ENCODE data around the gene DOCK3. TPM values are rescaled to one million over a fixed set of nuclear protein-coding genes. Genes with fewer than 3 reads are reported as not detected.

DOCK3 gene
- total RNA-seq, 2 experiments from 2014 or later = 2.5 to 2.6 TPM

GRCh38 chr3:51400166-51400565 lies 725.4 kb downstream of the DOCK3 start:
- POLR2A ChIA-PET = no interaction called here
- H3K27ac Mint-ChIP-seq = peak overlapping the region; percentile 10

DNA sequence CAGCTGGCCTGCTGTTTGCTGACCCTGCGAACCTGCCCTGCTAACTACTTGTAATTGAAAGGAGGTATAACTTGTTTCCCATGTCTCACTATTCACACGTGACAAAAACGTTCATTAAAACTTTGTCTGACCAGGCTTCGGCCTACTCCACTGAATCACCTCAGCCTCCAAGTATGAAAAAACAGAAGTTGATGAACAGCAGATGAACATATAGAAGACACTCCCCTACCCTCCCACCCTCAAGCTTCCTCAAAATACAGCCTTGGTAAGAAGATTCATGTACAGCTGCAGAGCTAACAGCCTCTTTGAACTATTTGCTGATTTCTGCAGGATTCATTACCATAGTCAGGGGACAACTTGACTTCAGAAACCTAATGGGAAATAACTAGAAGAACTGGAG lies 727.0 kb downstream of the DOCK3 start:
- ChIA-PET POLR2A (no interaction called here), CTCF (no interaction called here)
- Mint-ChIP-seq H3K4me3 (no peak overlapping the region), H3K27me3 (no peaks in the 10 kb centered on the region), H3K27ac (peak overlapping the region; percentile 8), H3K4me1 (peaks cover 19% of the 10 kb centered on the region), H3K9me3 (ENCODE audit: low read depth) (no peaks in the 10 kb centered on the region), H3K36me3 (ENCODE audit: low read depth) (peaks cover 24% of the 10 kb centered on the region)
- ATAC-seq (no peak), DNase-seq (no peak)
- intact Hi-C loops (cut with DNase I, micrococcal nuclease) = no loop called here

More at GRCh38 chr3:51400166-51400565, 725.4 kb downstream of the DOCK3 start:
- Mint-ChIP-seq H3K27me3 (no peaks in the 10 kb centered on the region), H3K4me1 (peaks cover 26% of the 10 kb centered on the region), H3K9me3 (ENCODE audit: low read depth) (no peaks in the 10 kb centered on the region), H3K36me3 (ENCODE audit: low read depth) (peaks cover 27% of the 10 kb centered on the region), H3K4me3 (no peak overlapping the region)
- intact Hi-C loops (cut with DNase I, micrococcal nuclease) = no loop called here
- CTCF ChIA-PET = interaction anchor here (0.5 to 0.6 kb wide), 2 partner anchors 13 to 29 kb away, joined by 3 read pairs; no protein-coding TSS in a partner anchor
- DNase-seq = no peak
- no peak for ATAC-seq

DNA sequence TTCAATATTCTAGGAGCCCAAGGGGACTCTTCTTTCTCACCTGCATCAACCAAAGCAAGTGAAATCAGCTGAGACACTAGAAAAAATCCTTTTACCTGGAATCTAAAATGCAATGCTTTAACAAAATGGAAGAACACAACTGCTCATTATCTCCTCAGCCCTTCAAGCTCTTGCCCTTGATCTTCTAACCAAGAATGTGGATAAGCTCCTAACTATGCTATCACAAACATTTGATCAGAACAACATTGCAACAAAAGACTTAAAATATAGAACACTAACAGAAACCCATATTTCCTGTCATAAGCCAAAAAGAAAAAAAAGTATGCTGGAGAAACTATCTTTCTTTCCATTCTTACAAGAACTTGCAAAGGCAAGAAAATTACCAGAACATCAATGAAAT lies 728.9 kb downstream of the DOCK3 start:
- peak overlapping the region; percentile 61 for H3K27ac Mint-ChIP-seq
- intact Hi-C loops (cut with DNase I, micrococcal nuclease) = no loop called here

GRCh38 chr3:51408021-51408420 lies 733.3 kb downstream of the DOCK3 start:
- Mint-ChIP-seq H3K27ac (no peak overlapping the region), H3K9me3 (ENCODE audit: low read depth) (no peaks in the 10 kb centered on the region), H3K27me3 (no peaks in the 10 kb centered on the region), H3K4me1 (peaks cover 27% of the 10 kb centered on the region), H3K4me3 (no peak overlapping the region), H3K36me3 (ENCODE audit: low read depth) (peaks cover 44% of the 10 kb centered on the region)
- ChIA-PET CTCF (interaction anchor here (0.6 to 2.6 kb wide), 5 partner anchors 14 to 263 kb away, joined by 3 to 8 read pairs (median 5); no protein-coding TSS in a partner anchor), POLR2A (no interaction called here)
- no peak for DNase-seq
- intact Hi-C loops (cut with DNase I, micrococcal nuclease) = no loop called here
- ATAC-seq = no peak

More for the DNA sequence above, 728.9 kb downstream of the DOCK3 start:
- POLR2A ChIA-PET = no interaction called here
- Mint-ChIP-seq H3K36me3 (ENCODE audit: low read depth) (peaks cover 31% of the 10 kb centered on the region), H3K27me3 (no peaks in the 10 kb centered on the region), H3K4me3 (no peak overlapping the region), H3K9me3 (ENCODE audit: low read depth) (no peaks in the 10 kb centered on the region), H3K4me1 (peaks cover 23% of the 10 kb centered on the region)
- CTCF ChIA-PET = interaction anchor here (1.6 to 2.2 kb wide), 3 partner anchors 10 to 37 kb away, joined by 3 to 5 read pairs (median 4); no protein-coding TSS in a partner anchor
- ATAC-seq (no peak), DNase-seq (no peak)

- Mint-ChIP-seq H3K27me3 (no peaks in the 10 kb centered on the region), H3K36me3 (ENCODE audit: low read depth) (peaks cover 39% of the 10 kb centered on the region), H3K4me1 (peaks cover 25% of the 10 kb centered on the region), H3K9me3 (ENCODE audit: low read depth) (no peaks in the 10 kb centered on the region), H3K27ac (peak overlapping the region; percentile 65), H3K4me3 (no peak overlapping the region)
- POLR2A ChIA-PET = interaction anchor here (0.6 kb wide), 1 partner anchor 626 kb away, joined by 8 read pairs; no protein-coding TSS in a partner anchor
- DNase-seq (no peak), ATAC-seq (no peak)
- intact Hi-C loops (cut with DNase I, micrococcal nuclease) = no loop called here
- CTCF ChIA-PET = interaction anchor here (2.0 to 2.6 kb wide), 2 partner anchors 14 to 25 kb away, joined by 5 to 8 read pairs; no protein-coding TSS in a partner anchor
Observed at GRCh38 chr3:51408813-51409212, 734.1 kb downstream of the DOCK3 start.

- no peaks in the 10 kb centered on the region for H3K9me3 Mint-ChIP-seq (ENCODE audit: low read depth)
- no peak for ATAC-seq
- no peak overlapping the region for H3K4me3 Mint-ChIP-seq
- H3K27ac Mint-ChIP-seq = peak overlapping the region; percentile 49
- no peaks in the 10 kb centered on the region for H3K4me1 Mint-ChIP-seq
- ChIA-PET CTCF (interaction anchor here (0.6 to 1.8 kb wide), 2 partner anchors 13 to 193 kb away, joined by 3 to 11 read pairs; no protein-coding TSS in a partner anchor), POLR2A (interaction anchor here (0.7 kb wide), 1 partner anchor 36 kb away, joined by 3 read pairs; no protein-coding TSS in a partner anchor)
- intact Hi-C loops (cut with DNase I, micrococcal nuclease) = no loop called here
- H3K36me3 Mint-ChIP-seq (ENCODE audit: low read depth) = peaks cover 38% of the 10 kb centered on the region
- no peaks in the 10 kb centered on the region for H3K27me3 Mint-ChIP-seq
- DNase-seq = no peak
Observed at GRCh38 chr3:51422211-51422610, 747.5 kb downstream of the DOCK3 start.

DNA sequence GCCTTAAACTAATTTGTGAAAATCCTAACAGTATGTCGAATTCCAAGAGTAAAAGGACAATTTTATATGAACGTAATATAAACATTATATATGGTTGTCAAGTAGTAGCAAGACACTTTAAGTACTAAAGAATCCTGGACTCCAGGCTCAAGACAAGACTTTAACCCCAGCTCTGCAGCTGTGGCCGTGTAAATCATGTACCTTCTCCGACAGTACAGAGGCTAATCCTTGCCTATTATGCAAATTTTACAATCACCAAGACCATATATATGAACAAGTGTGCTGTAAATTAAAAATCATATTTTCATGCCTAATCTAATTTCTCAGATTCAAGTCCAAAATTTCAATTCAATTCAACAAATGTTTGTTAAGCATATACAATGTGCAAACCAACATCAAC lies 752.2 kb downstream of the DOCK3 start:
- Mint-ChIP-seq H3K27ac (no peak overlapping the region), H3K27me3 (no peaks in the 10 kb centered on the region), H3K9me3 (ENCODE audit: low read depth) (no peaks in the 10 kb centered on the region), H3K4me1 (no peaks in the 10 kb centered on the region), H3K4me3 (no peak overlapping the region), H3K36me3 (ENCODE audit: low read depth) (peaks cover 41% of the 10 kb centered on the region)
- intact Hi-C loops (cut with DNase I, micrococcal nuclease) = no loop called here
- POLR2A ChIA-PET = no interaction called here
- ATAC-seq = no peak
- CTCF ChIA-PET = interaction anchor here (0.6 kb wide), 1 partner anchor 749 kb away, joined by 4 read pairs; no protein-coding TSS in a partner anchor
- no peak for DNase-seq

DNA sequence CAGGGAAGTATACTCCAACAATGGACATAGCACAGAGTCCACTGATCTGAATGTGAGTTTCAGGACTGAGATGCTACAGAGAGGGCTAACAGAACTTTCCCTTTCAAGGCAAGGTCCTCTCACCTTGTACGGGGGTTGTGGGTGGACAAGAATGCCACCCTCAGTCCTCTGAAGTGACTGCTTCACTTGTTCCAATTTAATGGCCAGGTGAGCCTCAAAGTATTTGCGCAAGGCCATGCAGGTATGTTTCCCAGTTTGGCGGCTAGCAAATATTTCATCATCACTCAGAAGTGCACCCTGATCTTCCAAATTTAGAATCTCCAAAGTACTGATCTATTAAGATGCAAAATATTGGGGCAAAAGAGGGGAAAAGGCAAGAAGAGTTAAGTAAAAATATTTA lies 754.4 kb downstream of the DOCK3 start:
- ChIA-PET CTCF (interaction anchor here (0.6 to 1.1 kb wide), 2 partner anchors 29 to 30 kb away, joined by 3 read pairs; no protein-coding TSS in a partner anchor), POLR2A (no interaction called here)
- no peak overlapping the region for H3K27ac Mint-ChIP-seq
- ATAC-seq = no peak
- no peaks in the 10 kb centered on the region for H3K27me3 Mint-ChIP-seq
- no peak for DNase-seq
- no peaks in the 10 kb centered on the region for H3K4me1 Mint-ChIP-seq
- no peaks in the 10 kb centered on the region for H3K9me3 Mint-ChIP-seq (ENCODE audit: low read depth)
- intact Hi-C loops (cut with DNase I, micrococcal nuclease) = no loop called here
- no peak overlapping the region for H3K4me3 Mint-ChIP-seq
- peaks cover 42% of the 10 kb centered on the region for H3K36me3 Mint-ChIP-seq (ENCODE audit: low read depth)

Small RNA genes within 50 kb of the gene (microRNA-seq; reads per million reads assigned to microRNA genes)
- gene MIR4787 (ENCODE audit: borderline replicate concordance) = 21.1 reads per million, percentile 45 among the genes with 10 or more reads in this experiment

Other genes starting within 250 kb of the DOCK3 start
- 1 to 10 TPM; 1.1 to 1.5 TPM for gene CACNA2D2, start 171.3 kb upstream of the DOCK3 start, total RNA-seq
- gene C3orf18, start 107.2 kb upstream of the DOCK3 start, total RNA-seq = 10 to 100 TPM; 31.7 to 31.9 TPM
- 10 to 100 TPM; 61.6 to 77.7 TPM for gene HEMK1, start 105.4 kb upstream of the DOCK3 start, total RNA-seq
- 100 to 1,000 TPM; 265 to 269 TPM for gene CISH, start 63.2 kb upstream of the DOCK3 start, total RNA-seq
- 100 to 1,000 TPM; 178 to 218 TPM for gene MAPKAPK3, start 57.8 kb upstream of the DOCK3 start, total RNA-seq